ENCODE measurements around the gene RGCC.

Gene RGCC

DNA sequence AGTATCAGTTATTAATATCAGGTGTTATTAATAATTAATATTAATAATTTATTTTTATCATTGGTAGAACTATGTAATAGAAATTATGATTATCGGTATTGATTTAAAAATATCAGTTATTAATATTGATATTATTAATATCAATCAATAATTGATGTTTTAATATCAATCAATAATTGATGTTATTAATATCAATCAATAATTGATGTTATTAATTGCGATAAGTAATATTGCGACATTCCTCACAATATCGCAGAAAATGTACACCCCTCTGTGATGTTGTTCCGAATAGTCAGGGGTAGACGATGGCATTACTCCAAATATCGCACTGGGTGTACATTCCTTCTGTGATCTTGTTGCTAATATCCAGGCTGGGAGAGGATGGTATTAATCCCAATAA lies 3.7 kb upstream of the RGCC start:
- DNase-seq (ENCODE audit: low read depth in 2 of 2), result no peak

DNA sequence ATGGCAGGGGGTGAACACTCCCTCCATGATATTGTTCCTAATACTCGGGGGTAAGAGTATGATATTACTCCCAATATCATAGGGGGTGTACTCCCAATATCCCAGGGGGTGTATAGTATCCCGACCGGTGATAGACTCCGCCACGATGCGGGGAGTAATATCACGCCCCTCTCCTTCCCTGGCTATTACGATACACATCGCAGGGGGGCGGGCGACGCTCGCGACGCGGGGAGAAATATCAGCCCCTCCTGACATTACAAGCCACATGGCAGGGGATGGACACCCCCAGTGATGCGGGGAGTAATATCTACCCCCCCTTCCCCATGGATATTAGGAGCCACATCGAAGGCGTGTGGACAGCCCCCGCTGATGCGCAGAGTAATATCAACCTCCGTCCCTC lies 3.2 kb upstream of the RGCC start:
- DNase-seq (ENCODE audit: low read depth in 2 of 2), result no peak

DNA sequence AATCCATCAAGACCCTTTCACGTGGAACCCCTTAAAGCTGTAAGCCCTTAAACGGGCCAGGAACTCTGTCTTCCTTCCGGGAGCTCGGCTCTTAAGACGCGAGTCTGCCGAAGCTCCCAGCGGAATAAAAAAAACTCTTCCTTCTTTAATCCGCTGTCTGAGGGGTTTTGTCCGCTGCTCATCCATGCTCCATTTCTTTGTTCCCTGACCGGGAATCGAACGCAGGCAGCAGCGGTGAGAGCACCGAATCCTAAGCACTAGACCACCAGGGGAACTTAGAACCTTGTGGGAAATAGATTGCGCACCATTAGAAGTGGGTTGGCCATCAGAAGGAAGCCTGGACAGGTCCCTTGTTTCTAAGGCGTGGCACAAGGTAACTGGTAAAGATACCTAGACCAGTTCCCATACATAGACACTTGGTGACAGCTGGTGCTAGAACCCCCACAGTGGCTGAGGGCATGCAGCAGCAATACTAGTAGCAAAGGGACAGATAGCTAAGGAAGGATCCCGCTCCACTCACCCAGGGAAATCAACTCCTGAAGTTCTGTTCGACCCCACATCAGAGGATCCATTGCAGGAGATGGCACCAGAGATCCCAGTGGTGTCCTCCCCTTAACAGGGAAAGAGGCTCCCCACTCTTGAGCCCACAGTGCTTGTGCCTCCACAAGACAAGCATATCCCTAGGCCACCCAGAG lies 1.5 kb upstream of the RGCC start:
- DNase-seq (ENCODE audit: low read depth in 2 of 2), result no peak

DNA sequence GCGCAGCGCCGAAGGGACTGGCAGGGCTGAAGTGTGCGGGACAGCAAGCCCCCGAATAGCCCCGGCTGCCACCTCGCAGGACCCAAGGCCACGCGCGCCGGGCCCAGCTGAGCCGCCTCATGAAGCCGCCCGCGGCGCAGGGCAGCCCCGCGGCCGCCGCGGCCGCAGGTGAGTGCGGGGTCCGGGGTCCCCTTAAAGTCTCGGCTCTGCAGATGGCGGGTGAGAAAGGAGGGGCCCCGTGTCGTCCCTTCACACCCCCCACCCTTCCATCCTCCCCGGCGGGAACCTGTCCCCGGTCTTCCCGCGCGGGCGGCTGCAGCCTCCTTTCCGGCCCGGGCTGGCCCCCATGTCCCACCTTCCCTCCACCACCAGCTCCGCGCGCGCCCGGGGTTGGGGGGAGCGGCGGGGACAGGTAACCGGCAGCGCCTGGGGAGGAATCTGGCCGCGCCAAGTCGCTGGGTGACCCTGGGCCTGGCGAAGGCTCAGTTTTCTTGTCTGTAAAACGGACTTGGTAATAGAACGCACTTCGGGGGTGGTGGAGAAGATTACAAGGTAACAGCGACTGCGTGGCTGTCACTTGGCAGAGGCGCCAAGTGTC lies 338 bp downstream of the RGCC start:
- DNase-seq (ENCODE audit: low read depth in 2 of 2), result peak in 1 of 2 donors; percentile 32

GRCh38 chr13:41458187-41458760 lies 924 bp downstream of the RGCC start:
- DNase-seq (ENCODE audit: low read depth in 2 of 2), result peak in 1 of 2 donors; percentile 49

DNA sequence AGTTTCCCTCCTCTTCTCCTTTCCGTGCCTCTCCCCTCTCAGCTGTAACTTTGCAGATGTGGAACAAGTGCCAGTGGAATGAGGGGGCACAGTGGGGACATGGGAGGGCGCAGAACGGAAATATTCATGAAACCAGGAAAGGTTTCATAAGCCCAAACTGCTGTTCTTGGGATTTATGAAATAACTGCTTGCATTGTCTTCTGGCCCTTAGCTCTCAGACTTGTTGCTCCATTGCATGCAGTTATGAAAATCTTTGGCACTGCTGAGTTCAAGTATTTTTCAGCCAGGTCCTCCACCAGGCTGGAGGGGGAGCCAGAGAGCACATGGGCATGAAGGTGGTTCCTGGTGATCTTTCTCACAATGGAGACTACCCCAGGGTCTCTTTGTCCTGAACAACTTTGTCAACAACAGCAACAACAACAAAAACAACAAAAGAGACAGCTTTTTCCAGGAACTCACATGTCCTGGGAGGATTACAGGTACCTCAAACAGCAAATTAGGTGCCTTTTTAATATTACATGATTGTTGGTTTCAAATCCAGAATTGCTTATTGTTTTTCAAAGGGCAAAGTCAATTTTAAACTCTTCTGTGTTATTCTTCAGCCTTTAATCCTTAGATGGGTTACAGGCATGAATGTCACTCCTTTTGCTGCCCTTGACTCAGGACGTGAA lies 1.5 kb downstream of the RGCC start:
- peak; percentile 47 to 48 for DNase-seq (ENCODE audit: low read depth in 2 of 2)

DNA sequence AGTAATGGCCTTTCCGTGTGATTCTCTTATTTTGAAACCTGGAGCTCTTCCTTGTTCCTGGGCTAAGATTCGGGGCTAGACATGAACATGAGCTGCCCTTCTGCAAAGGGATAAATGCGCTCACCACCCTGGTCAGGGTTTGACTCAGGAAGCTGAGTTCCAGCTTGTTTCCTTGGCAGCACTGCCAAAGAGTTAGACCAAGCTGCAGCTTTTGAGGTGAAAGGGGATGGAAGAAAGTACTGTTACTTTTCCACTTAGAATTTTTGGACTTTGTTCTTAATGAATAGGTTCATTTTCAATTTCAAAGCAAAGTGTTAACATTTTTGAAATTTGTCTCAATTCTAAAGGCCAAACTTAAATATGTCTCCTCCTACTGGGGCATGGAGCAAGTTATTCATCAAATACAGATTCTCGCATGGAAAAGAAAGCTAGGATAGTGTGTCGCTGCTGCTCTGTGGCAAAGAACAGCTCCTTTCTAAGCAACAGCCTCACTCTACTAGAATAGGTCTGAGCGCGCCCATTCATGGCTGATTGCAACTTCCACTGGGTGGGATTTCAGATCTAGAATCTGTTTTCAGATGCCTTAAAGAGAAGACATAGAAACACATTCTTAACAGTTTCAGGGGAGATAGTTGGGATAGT lies 2.2 kb downstream of the RGCC start:
- no peak for DNase-seq (ENCODE audit: low read depth in 2 of 2)

GRCh38 chr13:41460074-41460465 lies 2.7 kb downstream of the RGCC start:
- no peak for DNase-seq (ENCODE audit: low read depth in 2 of 2)

GRCh38 chr13:41460930-41461329 lies 3.6 kb downstream of the RGCC start:
- no peak for DNase-seq (ENCODE audit: low read depth in 2 of 2)

GRCh38 chr13:41461527-41462139 lies 4.3 kb downstream of the RGCC start:
- no peak for DNase-seq (ENCODE audit: low read depth in 2 of 2)

- no peak for DNase-seq (ENCODE audit: low read depth in 2 of 2)
Measured at GRCh38 chr13:41462427-41462826, 5.1 kb downstream of the RGCC start.

GRCh38 chr13:41463838-41464602 lies 6.7 kb downstream of the RGCC start:
- no peak for DNase-seq (ENCODE audit: low read depth in 2 of 2)

DNA sequence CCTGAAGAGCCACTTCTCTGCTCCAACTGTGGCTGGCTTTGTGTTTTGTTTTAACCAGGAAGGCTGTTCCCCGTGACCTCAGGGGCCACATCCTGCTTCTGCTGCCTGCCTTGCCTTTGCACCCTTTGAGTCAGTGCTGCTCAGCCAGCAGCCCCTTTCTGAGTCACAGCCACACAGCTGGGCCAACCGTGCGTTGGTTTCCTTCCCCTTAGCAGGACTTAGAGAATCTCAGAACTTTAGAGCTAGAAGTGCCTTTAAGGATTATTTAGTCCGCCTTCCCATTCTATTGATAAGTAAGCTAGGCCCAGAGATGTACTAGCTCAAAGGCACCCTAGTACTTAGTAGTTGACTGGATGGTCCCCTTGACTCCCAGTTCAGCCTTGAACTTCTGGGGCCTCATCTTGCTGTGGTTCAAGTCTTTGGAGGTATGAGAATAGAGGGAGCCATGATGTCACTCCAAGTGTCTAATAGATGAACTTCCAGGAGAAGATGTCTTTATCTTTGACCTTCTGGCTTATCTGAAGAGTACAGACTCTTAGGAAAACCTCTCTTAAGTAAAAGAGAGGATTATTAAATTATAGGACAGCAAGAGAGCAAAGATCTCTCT lies 8.0 kb downstream of the RGCC start:
- DNase-seq (ENCODE audit: low read depth in 2 of 2), result peak; percentile 67 to 74

GRCh38 chr13:41465898-41466320 lies 8.6 kb downstream of the RGCC start:
- no peak for DNase-seq (ENCODE audit: low read depth in 2 of 2)

DNA sequence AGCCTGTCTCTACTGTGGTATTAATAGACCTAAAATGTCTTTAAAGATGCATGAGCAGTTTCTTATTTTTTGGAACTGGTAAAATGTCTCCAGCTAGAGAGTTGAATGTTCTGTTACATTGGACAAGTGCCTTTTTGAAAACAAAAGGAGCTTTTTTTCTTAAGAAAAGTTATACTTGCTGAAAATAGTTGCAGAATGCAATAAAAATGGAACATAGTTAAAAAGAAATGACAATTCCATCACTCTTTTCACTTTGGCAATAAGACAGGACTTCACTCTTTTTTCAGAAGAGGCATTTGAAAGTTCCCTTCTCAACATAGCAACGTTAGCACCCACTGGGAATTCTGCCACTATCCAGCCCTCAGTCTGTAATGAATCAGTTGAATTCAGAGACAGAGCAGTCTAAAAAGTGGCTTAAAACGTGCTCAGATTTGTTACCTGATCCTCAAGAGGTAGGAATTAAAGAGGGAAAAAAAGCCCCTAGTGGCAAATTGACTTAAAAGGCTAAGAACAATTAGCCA lies 10.1 kb downstream of the RGCC start:
- no peak for DNase-seq (ENCODE audit: low read depth in 2 of 2)

DNA sequence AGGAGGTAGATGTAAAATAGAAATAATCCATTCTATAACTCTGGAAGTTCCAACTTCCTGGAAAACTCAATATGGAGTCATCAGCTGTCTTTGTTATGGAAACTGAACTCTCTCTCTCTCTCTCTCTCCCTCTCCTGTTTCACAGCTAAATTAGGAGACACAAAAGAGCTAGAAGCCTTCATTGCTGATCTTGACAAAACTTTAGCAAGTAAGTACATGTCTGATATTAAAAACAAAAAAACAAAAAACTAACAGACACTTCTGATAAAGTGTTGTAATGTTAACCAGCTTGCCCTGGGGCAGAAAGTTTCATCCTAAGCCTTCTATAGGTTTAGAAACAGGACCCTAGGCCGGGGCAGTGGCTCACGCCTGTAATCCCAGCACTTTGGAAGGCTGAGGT lies 11.3 kb downstream of the RGCC start:
- DNase-seq (ENCODE audit: low read depth in 2 of 2), result no peak

DNA sequence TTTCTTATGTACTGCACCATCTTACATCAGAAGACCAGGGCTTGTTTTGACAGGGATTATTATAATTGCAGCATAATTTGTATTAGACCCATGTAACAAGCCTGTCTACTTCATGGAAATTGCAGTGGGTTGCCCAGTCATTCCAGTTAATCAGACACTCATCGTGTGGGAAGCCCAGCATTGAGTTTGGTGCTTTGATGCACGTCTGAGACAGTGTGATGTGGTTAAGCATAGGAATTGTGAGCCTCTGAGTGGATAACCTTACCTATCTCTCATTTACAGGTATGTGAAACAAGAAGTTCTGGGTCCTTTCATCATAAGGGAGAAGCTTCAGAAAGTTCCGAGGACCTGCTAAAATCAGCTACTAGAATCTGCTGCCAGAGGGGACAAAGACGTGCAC lies 12.8 kb downstream of the RGCC start:
- no peak for DNase-seq (ENCODE audit: low read depth in 2 of 2)

GRCh38 chr13:41471785-41472184 lies 14.4 kb downstream of the RGCC start:
- DNase-seq (ENCODE audit: low read depth in 2 of 2), result no peak

GRCh38 chr13:41487222-41487621 lies 29.9 kb downstream of the RGCC start:
- DNase-seq (ENCODE audit: low read depth in 2 of 2), result no peak

- DNase-seq (ENCODE audit: low read depth in 2 of 2), result no peak
Measured at GRCh38 chr13:41488124-41488523, 30.8 kb downstream of the RGCC start.

All from stimulated activated CD4-positive, alpha-beta T cell treated with anti-CD3 and anti-CD28 coated beads, Interleukin-1b, Interleukin-23, amount 100 ng/mL, for 4 hours (primary cell).